Stimulated activated CD8-positive, alpha-beta memory T cell treated with anti-CD3 and anti-CD28 coated beads, Interleukin-12 subunit alpha, Interleukin-12 subunit beta, amount 100 ng/mL, for 24 hours (primary cell): ENCODE data around the gene CEP112.
"Not testable (repeated sequence)": the region's sequence is repeated elsewhere in the genome, so short reads cannot be mapped to it uniquely, and the experiment has no call there.

Source experiments
- DNase-seq: peaks from one replicate; pipeline ENCODE4 v3.0.0-alpha.2; 2020; ENCODE audit errors: extremely low read depth

The CEP112 gene

GRCh38 chr17:66165537-66166123 is 26.3 kb downstream of the CEP112 start:
- no peak for DNase-seq

- not testable (repeated sequence) for DNase-seq
Observed at GRCh38 chr17:66155055-66155454, 36.9 kb downstream of the CEP112 start.

- no peak for DNase-seq
Observed at GRCh38 chr17:66152756-66153155, 39.2 kb downstream of the CEP112 start.

GRCh38 chr17:66150708-66151107 is 41.2 kb downstream of the CEP112 start:
- no peak for DNase-seq

- no peak for DNase-seq
Observed at GRCh38 chr17:66149562-66149961, 42.4 kb downstream of the CEP112 start.

GRCh38 chr17:66146394-66146793 is 45.5 kb downstream of the CEP112 start:
- no peak for DNase-seq

- no peak for DNase-seq
Observed at GRCh38 chr17:66143657-66144282, 48.2 kb downstream of the CEP112 start.

GRCh38 chr17:66142428-66142827 is 49.5 kb downstream of the CEP112 start:
- DNase-seq = no peak

- DNase-seq = no peak
Observed at GRCh38 chr17:66138120-66138519, 53.8 kb downstream of the CEP112 start.

- no peak for DNase-seq
Observed at GRCh38 chr17:66135896-66136295, 56.0 kb downstream of the CEP112 start.

- DNase-seq = no peak
Observed at GRCh38 chr17:66135219-66135618, 56.7 kb downstream of the CEP112 start.

GRCh38 chr17:66129759-66130158 is 62.2 kb downstream of the CEP112 start:
- DNase-seq = no peak

GRCh38 chr17:66126231-66126630 is 65.7 kb downstream of the CEP112 start:
- no peak for DNase-seq

GRCh38 chr17:66123163-66123562 is 68.8 kb downstream of the CEP112 start:
- DNase-seq = no peak

- DNase-seq = no peak
Observed at GRCh38 chr17:66115246-66115645, 76.7 kb downstream of the CEP112 start.

- no peak for DNase-seq
Observed at GRCh38 chr17:66114609-66115008, 77.3 kb downstream of the CEP112 start.

- DNase-seq = no peak
Observed at GRCh38 chr17:66107731-66108130, 84.2 kb downstream of the CEP112 start.

- no peak for DNase-seq
Observed at GRCh38 chr17:66098040-66098439, 93.9 kb downstream of the CEP112 start.

GRCh38 chr17:66094727-66095126 is 97.2 kb downstream of the CEP112 start:
- DNase-seq = no peak

GRCh38 chr17:66091445-66092080 is 100.4 kb downstream of the CEP112 start:
- DNase-seq = no peak

- no peak for DNase-seq
Observed at GRCh38 chr17:66089764-66090163, 102.2 kb downstream of the CEP112 start.

- no peak for DNase-seq
Observed at GRCh38 chr17:66088173-66088572, 103.8 kb downstream of the CEP112 start.

GRCh38 chr17:66087073-66087472 is 104.9 kb downstream of the CEP112 start:
- DNase-seq = no peak
